GM23338 (cell line): Measurements from ENCODE around the gene RIMS1. TPM values are rescaled to one million over a fixed set of nuclear protein-coding genes. Genes with fewer than 3 reads are reported as not detected.

Source experiments
- ATAC-seq: fragments of 200-7000 bp; cut with Tn5 transposase; 3 replicates; pipeline ENCODE4 v1.9.1; 2020
- DNase-seq: peaks from one replicate; pipeline ENCODE4 v3.0.0-alpha.2; 2015; ENCODE audit warnings: low spot score
- H2AFZ ChIP-seq: fragments of 200-600 bp; sonication (generic); 2 replicates; pipeline ENCODE4 v1.8.0; 2016; ENCODE audit warnings: antibody characterized with exemption, mild to moderate bottlenecking, moderate library complexity
- H3F3A ChIP-seq: fragments of 200-600 bp; sonication (generic); replicated peaks from 2 replicates; pipeline ENCODE4 v1.8.0; 2017; ENCODE audit warnings: antibody characterized with exemption, mixed run types, low read depth
- H3K27ac ChIP-seq: fragments of 200-600 bp; sonication (generic); 2 replicates; pipeline ENCODE4 v1.6.1; 2016; ENCODE audit warnings: low read depth
- H3K27me3 ChIP-seq: fragments of 200-600 bp; sonication (generic); 2 replicates; pipeline ENCODE4 v1.8.0; 2016; ENCODE audit warnings: mild to moderate bottlenecking, mixed run types, moderate library complexity; ENCODE audit not compliant: insufficient read depth
- H3K36me3 ChIP-seq: fragments of 200-600 bp; sonication (generic); 2 replicates; pipeline ENCODE4 v1.8.0; 2016; ENCODE audit warnings: mild to moderate bottlenecking; ENCODE audit not compliant: insufficient read depth
- H3K4me1 ChIP-seq: fragments of 200-600 bp; sonication (generic); 2 replicates; pipeline ENCODE4 v1.8.0; 2016; ENCODE audit warnings: mild to moderate bottlenecking, moderate library complexity; ENCODE audit not compliant: insufficient read depth
- H3K4me2 ChIP-seq: fragments of 200-600 bp; sonication (generic); 2 replicates; pipeline ENCODE4 v1.7.1; 2017; ENCODE audit warnings: mixed run types
- H3K4me3 ChIP-seq: fragments of 200-600 bp; sonication (generic); 2 replicates; pipeline ENCODE4 v1.6.1; 2016; ENCODE audit warnings: mixed run types
- H3K79me2 ChIP-seq: fragments of 200-600 bp; sonication (generic); replicated peaks from 2 replicates; pipeline ENCODE4 v1.8.0; 2017; ENCODE audit warnings: mild to moderate bottlenecking; ENCODE audit not compliant: insufficient read depth
- H3K9me2 ChIP-seq: fragments of 200-600 bp; sonication (generic); 2 replicates; pipeline ENCODE4 v1.8.0; 2017; ENCODE audit not compliant: insufficient read depth
- H4K20me1 ChIP-seq: fragments of 200-600 bp; sonication (generic); replicated peaks from 2 replicates; pipeline ENCODE4 v1.8.0; 2017; ENCODE audit warnings: mild to moderate bottlenecking; ENCODE audit not compliant: insufficient read depth
- H3K27ac Mint-ChIP-seq: 2 replicates; pipeline ENCODE4 v1.8.0; 2020; ENCODE audit warnings: inconsistent platforms, mild to moderate bottlenecking, moderate library complexity, mixed read lengths
- H3K27me3 Mint-ChIP-seq: 3 replicates; pipeline ENCODE4 v1.8.0; 2022; ENCODE audit warnings: low read depth, mild to moderate bottlenecking, moderate library complexity, mixed read lengths, inconsistent platforms; ENCODE audit not compliant: insufficient read depth, poor library complexity
- H3K36me3 Mint-ChIP-seq: 3 replicates; pipeline ENCODE4 v1.8.0; 2021; ENCODE audit warnings: low read depth, mild to moderate bottlenecking, inconsistent platforms, moderate library complexity, mixed read lengths
- H3K4me1 Mint-ChIP-seq: 3 replicates; pipeline ENCODE4 v1.8.0; 2020; ENCODE audit warnings: mild to moderate bottlenecking, inconsistent platforms, mixed read lengths
- H3K4me3 Mint-ChIP-seq: 3 replicates; pipeline ENCODE4 v1.8.0; 2021; ENCODE audit warnings: moderate library complexity, mild to moderate bottlenecking, inconsistent platforms, mixed read lengths
- H3K9me3 Mint-ChIP-seq: 3 replicates; pipeline ENCODE4 v1.8.0; 2020; ENCODE audit warnings: moderate library complexity, mild to moderate bottlenecking, inconsistent platforms, mixed read lengths
- CTCF ChIP-seq, 2 experiments: fragments of 200-600 bp in 1 of 2; sonication (generic) in 1 of 2; conservative IDR thresholded peaks; 2 replicates each; pipeline versions ENCODE4 v1.5.1 to v1.6.1; 2016 to 2017; ENCODE audit warnings: antibody characterized with exemption in 2 of 2, low read depth in 2 of 2, mild to moderate bottlenecking in 2 of 2, moderate library complexity in 1 of 2
- ETS1 ChIP-seq: IDR thresholded peaks from 2 replicates; pipeline ENCODE4 v1.6.1; 2016; ENCODE audit warnings: antibody characterized with exemption
- JUNB ChIP-seq: IDR thresholded peaks from one replicate; pipeline ENCODE4 v1.6.1; 2016; ENCODE audit warnings: antibody characterized with exemption; ENCODE audit not compliant: unreplicated experiment
- ZNF462 ChIP-seq: fragments of 250-450 bp; sonication (Bioruptor Pico); IDR thresholded peaks from 2 replicates; pipeline ENCODE4 v1.5.0; 2020; ENCODE audit warnings: mild to moderate bottlenecking, moderate library complexity
- polyA plus RNA-seq: library from polyadenylated mRNA; unstranded; fragments of >200 nt; fragmentation: Nextera tagmentation; extraction: Ambion mirVana; gene quantifications from 2 replicates; pipeline ENCODE4 v1.2.1, GENCODE V29; 2016
- total RNA-seq: library from RNA; depleted of rRNA; stranded (reverse); fragments of >200 nt; shearing (Covaris generic); gene quantifications from 2 replicates; pipeline ENCODE4 v1.2.3, GENCODE V29; 2014

Gene RIMS1
- total and polyA plus RNA-seq, 2 experiments from 2014 or later: 0.89 to 4.0 TPM

GRCh38 chr6:72381076-72381475 lies 494.7 kb downstream of the RIMS1 start:
- H3K4me3 ChIP-seq: no peak overlapping the region
- Mint-ChIP-seq H3K4me3 (no peak overlapping the region), H3K9me3 (no peaks in the 10 kb centered on the region), H3K27ac (no peak overlapping the region), H3K4me1 (peaks cover 6% of the 10 kb centered on the region), H3K27me3 (peaks cover 4% of the 10 kb centered on the region), H3K36me3 (no peaks in the 10 kb centered on the region)
- no peak overlapping the region for H3K4me2 ChIP-seq
- H3K79me2 ChIP-seq: no peaks in the 10 kb centered on the region
- H3K27me3 ChIP-seq: no peaks in the 10 kb centered on the region
- ATAC-seq (no peak), DNase-seq (no peak)
- H4K20me1 ChIP-seq: no peaks in the 10 kb centered on the region
- H3K36me3 ChIP-seq: no peaks in the 10 kb centered on the region
- H3F3A ChIP-seq: no peaks in the 10 kb centered on the region
- H3K4me1 ChIP-seq: 0 out of 2 replicates have a peak, but pooled peaks cover 6% of the 10 kb centered on the region
- no peak for TF ChIP-seq ETS1
- no peak for TF ChIP-seq CTCF (conservative IDR thresholded peaks at IDR 0.05; ENCODE audit: low read depth in 2 of 2)
- no peak for TF ChIP-seq JUNB
- H2AFZ ChIP-seq: no peak overlapping the region; the same call in 1 of the 2 replicates
- H3K27ac ChIP-seq: no peak overlapping the region
- H3K9me2 ChIP-seq: 0 out of 2 replicates have a peak, but pooled peaks cover 4% of the 10 kb centered on the region

- ATAC-seq (no peak), DNase-seq (no peak)
- Histone ChIP-seq H3K79me2 (no peaks in the 10 kb centered on the region), H3K4me1 (0 out of 2 replicates have a peak, but pooled peaks cover 6% of the 10 kb centered on the region), H4K20me1 (no peaks in the 10 kb centered on the region), H3K4me2 (peak overlapping the region; percentile 16), H3K27me3 (no peaks in the 10 kb centered on the region), H3K4me3 (no peak overlapping the region), H3K27ac (no peak overlapping the region), H3F3A (no peaks in the 10 kb centered on the region), H3K36me3 (no peaks in the 10 kb centered on the region), H3K9me2 (0 out of 2 replicates have a peak, but pooled peaks cover 4% of the 10 kb centered on the region), H2AFZ (peak overlapping the region; percentile 57; the same call in 1 of the 2 replicates)
- H3K4me1 Mint-ChIP-seq: peaks cover 6% of the 10 kb centered on the region
- TF ChIP-seq ZNF462 (CRISPR knock-in tag): no peak
- H3K36me3 Mint-ChIP-seq: no peaks in the 10 kb centered on the region
- no peaks in the 10 kb centered on the region for H3K9me3 Mint-ChIP-seq
- H3K4me3 Mint-ChIP-seq: no peak overlapping the region
- H3K27me3 Mint-ChIP-seq: peaks cover under 1% of the 10 kb centered on the region
- peak overlapping the region; percentile 17; the same call in 1 of the 2 replicates for H3K27ac Mint-ChIP-seq
Observed at GRCh38 chr6:72382602-72383529, 496.5 kb downstream of the RIMS1 start.
